CD14-positive monocyte (primary cell): Measurements from ENCODE around the gene TRIM47. TPM values are rescaled to one million over a fixed set of nuclear protein-coding genes. Genes with fewer than 3 reads are reported as not detected.

ENCODE experiments used
- DNase-seq, 3 donors: peaks; one replicate each; pipeline ENCODE4 v3.0.0-alpha.2; 2011 to 2022
- H2AFZ ChIP-seq: 2 replicates; pipeline ENCODE4 v1.6.0; 2012; ENCODE audit warnings: mild to moderate bottlenecking, low read depth, low read length, inconsistent platforms; ENCODE audit not compliant: insufficient read depth, poor library complexity, severe bottlenecking
- H3K27ac ChIP-seq, 2 donors: 1 replicate in 1 of 2; 2 replicates in 1 of 2; pipeline ENCODE4 v1.5.1; 2012 to 2013; ENCODE audit warnings: low read length in 2 of 2, control low read depth in 1 of 2, inconsistent platforms in 1 of 2, low read depth in 1 of 2, mild to moderate bottlenecking in 1 of 2
- H3K27me3 ChIP-seq, 2 donors: one replicate each; pipeline versions ENCODE4 v1.6.0 to v1.6.1; 2011 to 2013; ENCODE audit warnings: low read length in 2 of 2; ENCODE audit not compliant: control insufficient read depth in 2 of 2, insufficient read depth in 2 of 2
- H3K36me3 ChIP-seq, 2 donors: replicated peaks in 1 of 2; 1 replicate in 1 of 2; 2 replicates in 1 of 2; pipeline versions ENCODE4 v1.5.1 to v1.6.1; 2012 to 2013; ENCODE audit warnings: low read length in 2 of 2, control low read depth in 1 of 2, inconsistent platforms in 1 of 2, mild to moderate bottlenecking in 1 of 2; ENCODE audit not compliant: insufficient read depth in 2 of 2, control insufficient read depth in 1 of 2
- H3K4me1 ChIP-seq, 2 donors: 1 replicate in 1 of 2; 2 replicates in 1 of 2; pipeline versions ENCODE4 v1.5.1 to v1.6.1; 2012 to 2013; ENCODE audit warnings: low read length in 2 of 2, control low read depth in 1 of 2, inconsistent platforms in 1 of 2, mild to moderate bottlenecking in 1 of 2, moderate library complexity in 1 of 2; ENCODE audit not compliant: insufficient read depth in 2 of 2, control insufficient read depth in 1 of 2
- H3K4me2 ChIP-seq: replicated peaks from 2 replicates; pipeline ENCODE3; 2012; ENCODE audit warnings: low read length, moderate library complexity, mild to moderate bottlenecking; ENCODE audit not compliant: poor library complexity, severe bottlenecking; ENCODE audit errors: extremely low read depth
- H3K4me3 ChIP-seq, 3 experiments: fragments of 200-600 bp in 1 of 3; sonication (generic) in 1 of 3; replicated peaks in 1 of 3; 1 replicate in 2 of 3; 2 replicates in 1 of 3; pipeline ENCODE4 v1.5.1; 2011 to 2013; ENCODE audit warnings: low read length in 3 of 3, mild to moderate bottlenecking in 3 of 3, control low read depth in 2 of 3, low read depth in 2 of 3, inconsistent platforms in 1 of 3, moderate library complexity in 1 of 3
- H3K79me2 ChIP-seq: 2 replicates; pipeline ENCODE4 v1.6.0; 2012; ENCODE audit warnings: mild to moderate bottlenecking, control low read depth, inconsistent platforms, low read length, moderate library complexity; ENCODE audit not compliant: insufficient read depth
- H3K9ac ChIP-seq: 2 replicates; pipeline ENCODE4 v1.6.0; 2017; ENCODE audit warnings: low read length, mild to moderate bottlenecking; ENCODE audit not compliant: insufficient read depth, poor library complexity, severe bottlenecking
- H3K9me3 ChIP-seq, 2 donors: replicated peaks in 1 of 2; 1 replicate in 1 of 2; 2 replicates in 1 of 2; pipeline versions ENCODE4 v1.5.1 to v1.6.1; 2012 to 2013; ENCODE audit warnings: low read length in 2 of 2, control low read depth in 1 of 2; ENCODE audit not compliant: control insufficient read depth in 1 of 2, insufficient read depth in 1 of 2
- H4K20me1 ChIP-seq: 2 replicates; pipeline ENCODE4 v1.6.0; 2012; ENCODE audit warnings: mild to moderate bottlenecking, low read length, control low read depth, moderate library complexity; ENCODE audit not compliant: insufficient read depth
- H3K27ac Mint-ChIP-seq, 7 donors: one replicate each; pipeline ENCODE4 v1.8.0; 2020; ENCODE audit warnings: mild to moderate bottlenecking in 7 of 7, mixed read lengths in 7 of 7, moderate library complexity in 6 of 7, inconsistent platforms in 2 of 7
- H3K27me3 Mint-ChIP-seq, 3 donors: one replicate each; pipeline ENCODE4 v1.8.0; 2021 to 2022; ENCODE audit warnings: low read depth in 3 of 3, mild to moderate bottlenecking in 3 of 3, mixed read lengths in 3 of 3, moderate library complexity in 3 of 3, inconsistent platforms in 1 of 3
- H3K36me3 Mint-ChIP-seq, 2 donors: one replicate each; pipeline ENCODE4 v1.8.0; 2020; ENCODE audit warnings: mixed read lengths in 2 of 2, inconsistent platforms in 1 of 2, mild to moderate bottlenecking in 1 of 2
- H3K4me1 Mint-ChIP-seq: one replicate; pipeline ENCODE4 v1.8.0; 2020; ENCODE audit warnings: mild to moderate bottlenecking, mixed read lengths
- H3K4me3 Mint-ChIP-seq, 2 donors: one replicate each; pipeline ENCODE4 v1.8.0; 2020; ENCODE audit warnings: mild to moderate bottlenecking in 2 of 2, mixed read lengths in 2 of 2, moderate library complexity in 1 of 2
- H3K9me3 Mint-ChIP-seq, 7 donors: one replicate each; pipeline ENCODE4 v1.8.0; 2020 to 2022; ENCODE audit warnings: mixed read lengths in 7 of 7, mild to moderate bottlenecking in 6 of 7, moderate library complexity in 6 of 7, inconsistent platforms in 2 of 7
- WGBS: methylation state at CpG from one replicate; pipeline ENCODE4 v1.1.5; 2013; ENCODE audit warnings: missing lambda C conversion rate; ENCODE audit not compliant: insufficient coverage; 5-methylcytosine and 5-hydroxymethylcytosine counted together
- intact Hi-C, 2 donors: fragments of 100-400 bp; cut with micrococcal nuclease; formaldehyde crosslinking; loops; one replicate each; pipeline versions ENCODE4 v1.15.0 to v1.15.1; 2023
- polyA plus RNA-seq, 3 donors: library from polyadenylated mRNA; depleted of rRNA in 1 of 3; unstranded in 2 of 3; stranded (reverse) in 1 of 3; fragments of 300-500 nt in 2 of 3; fragments of >200 nt in 1 of 3; fragmentation: Illumina TruSeq in 2 of 3; gene quantifications; 1 replicate in 2 of 3; 2 replicates in 1 of 3; pipeline ENCODE4 v1.2.3, GENCODE V29; 2012 to 2021
- TF ChIP-seq, protein P1 (sequence below): fragments of 200-600 bp; IDR thresholded peaks from one replicate; pipeline ENCODE4 v1.8.0; 2022; ENCODE audit warnings: antibody characterized with exemption, mild to moderate bottlenecking

Gene TRIM47
- polyA plus RNA-seq, 3 donors, result 0.20 TPM; not detected in 2

DNA sequence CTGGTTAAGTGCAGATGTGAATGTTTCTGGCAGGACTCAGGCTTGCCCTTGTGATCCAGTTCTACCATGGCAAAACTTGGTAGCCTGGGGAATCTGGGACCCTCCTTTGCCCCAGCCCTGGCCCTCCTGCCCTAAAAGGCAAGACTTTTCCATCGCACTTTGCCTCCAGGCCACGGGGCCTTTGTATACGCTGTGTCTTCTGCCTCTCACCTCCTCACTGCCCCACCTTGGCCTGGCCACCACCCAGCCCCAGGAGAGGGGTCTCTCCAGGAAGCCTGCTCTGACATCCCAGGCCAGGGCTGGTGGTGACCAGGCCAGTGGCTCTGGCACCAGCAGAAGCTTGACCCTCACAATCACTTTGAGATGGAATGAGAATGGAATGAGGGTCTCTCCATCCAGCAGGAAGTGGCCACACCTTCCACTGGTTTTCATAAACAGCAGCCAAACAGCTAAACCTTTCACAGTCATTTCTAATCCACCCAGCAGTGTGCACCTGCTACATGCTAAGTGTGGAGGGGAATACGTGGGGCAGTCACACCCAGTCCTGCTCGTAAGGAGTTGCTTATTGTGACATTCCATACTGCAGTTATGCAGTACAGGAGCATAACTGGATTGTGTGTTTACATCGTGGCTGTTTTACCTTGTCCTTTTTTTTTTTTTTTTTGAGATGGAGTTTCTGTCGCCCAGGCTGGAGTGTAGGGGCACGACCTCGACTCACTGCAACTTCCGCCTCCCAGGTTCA lies 27.9 kb upstream of the TRIM47 start:
- Histone ChIP-seq H3K36me3 (peaks cover 10% of the 10 kb centered on the region in 2 donors), H3K4me2 (peak overlapping the region; percentile 92), H3K27me3 (no peaks in the 10 kb centered on the region), H3K9me3 (no peaks in the 10 kb centered on the region), H3K9ac (no peak overlapping the region), H3K4me3 (no peak overlapping the region), H2AFZ (peak overlapping the region; percentile 88), H3K27ac (no peak overlapping the region), H3K4me1 (peaks cover 19 to 23% of the 10 kb centered on the region in 2 donors), H3K79me2 (peaks cover 13% of the 10 kb centered on the region), H4K20me1 (no peaks in the 10 kb centered on the region)
- 85% methylated on average over 5 of the region's 10 CpGs for WGBS
- Mint-ChIP-seq H3K27ac (peak overlapping the region in 3 of 7 donors; percentile 21 to 42 (median 31)), H3K36me3 (peaks cover 6 to 9% of the 10 kb centered on the region in 2 donors), H3K27me3 (peaks cover 0 to 1% (median 0%) of the 10 kb centered on the region in 3 donors), H3K4me3 (no peak overlapping the region), H3K9me3 (no peaks in the 10 kb centered on the region), H3K4me1 (peaks cover 15% of the 10 kb centered on the region)
- TF ChIP-seq, protein P1, sequence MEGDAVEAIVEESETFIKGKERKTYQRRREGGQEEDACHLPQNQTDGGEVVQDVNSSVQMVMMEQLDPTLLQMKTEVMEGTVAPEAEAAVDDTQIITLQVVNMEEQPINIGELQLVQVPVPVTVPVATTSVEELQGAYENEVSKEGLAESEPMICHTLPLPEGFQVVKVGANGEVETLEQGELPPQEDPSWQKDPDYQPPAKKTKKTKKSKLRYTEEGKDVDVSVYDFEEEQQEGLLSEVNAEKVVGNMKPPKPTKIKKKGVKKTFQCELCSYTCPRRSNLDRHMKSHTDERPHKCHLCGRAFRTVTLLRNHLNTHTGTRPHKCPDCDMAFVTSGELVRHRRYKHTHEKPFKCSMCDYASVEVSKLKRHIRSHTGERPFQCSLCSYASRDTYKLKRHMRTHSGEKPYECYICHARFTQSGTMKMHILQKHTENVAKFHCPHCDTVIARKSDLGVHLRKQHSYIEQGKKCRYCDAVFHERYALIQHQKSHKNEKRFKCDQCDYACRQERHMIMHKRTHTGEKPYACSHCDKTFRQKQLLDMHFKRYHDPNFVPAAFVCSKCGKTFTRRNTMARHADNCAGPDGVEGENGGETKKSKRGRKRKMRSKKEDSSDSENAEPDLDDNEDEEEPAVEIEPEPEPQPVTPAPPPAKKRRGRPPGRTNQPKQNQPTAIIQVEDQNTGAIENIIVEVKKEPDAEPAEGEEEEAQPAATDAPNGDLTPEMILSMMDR, result no peak
- intact Hi-C loops, result no loop called here
- no peak for DNase-seq

DNA sequence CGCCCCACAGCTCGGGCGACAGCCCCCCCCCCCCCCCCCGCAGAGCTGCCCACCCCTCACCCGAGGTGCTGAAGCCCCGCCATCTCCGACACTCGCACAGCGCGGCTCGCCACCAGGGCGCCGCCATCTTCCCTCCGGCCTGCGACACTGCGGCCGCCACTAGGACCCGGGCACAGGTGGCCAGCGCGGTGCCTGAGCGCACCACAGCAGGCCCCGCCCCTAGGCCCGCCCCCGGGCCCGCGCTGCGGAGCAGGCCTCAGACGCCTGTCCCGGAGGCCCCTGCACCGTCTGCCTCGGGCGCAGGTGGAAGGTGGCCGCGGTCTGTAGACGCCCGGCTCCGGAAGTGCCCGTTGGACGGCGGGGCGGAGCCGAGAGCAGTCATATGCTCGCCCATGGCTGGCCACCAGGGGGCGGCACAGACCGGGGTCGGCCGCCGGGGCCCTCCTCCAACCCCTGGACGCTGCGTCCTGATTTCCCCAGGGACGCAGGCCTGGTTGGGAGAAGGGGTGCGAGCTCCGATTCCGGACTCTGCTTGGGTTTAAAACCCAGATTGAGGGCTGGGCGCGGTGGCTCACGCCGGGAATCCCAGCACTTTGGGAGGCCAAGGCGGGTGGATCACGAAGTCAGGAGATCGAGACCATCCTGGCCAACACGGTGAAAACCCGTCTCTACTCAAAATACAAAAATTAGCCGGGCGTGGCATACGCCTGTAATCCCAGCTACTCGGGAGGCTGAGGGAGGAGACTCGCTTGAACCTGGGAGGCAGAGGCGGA lies 26.6 kb upstream of the TRIM47 start, which contains the start of gene MRPL38:
MRPL38 (minus strand) TSS at position 136 of the 773 bp plus-strand sequence; CDS start at position 127, 9 bp downstream.
- Mint-ChIP-seq H3K36me3 (peaks cover 14 to 23% of the 10 kb centered on the region in 2 donors), H3K9me3 (no peaks in the 10 kb centered on the region), H3K4me1 (peaks cover 15% of the 10 kb centered on the region), H3K27me3 (peaks cover 0 to 1% (median under 1%) of the 10 kb centered on the region in 3 donors), H3K4me3 (peak within 1 kb of the TSS; percentile 90 to 93), H3K27ac (peak within 1 kb of the TSS; percentile 79 to 94 (median 89))
- WGBS, result under 1% methylated on average over 52 of the region's 69 CpGs
- H3K27ac ChIP-seq, result peak within 1 kb of the TSS; percentile 68 to 78
- H3K27me3 ChIP-seq, result no peaks in the 10 kb centered on the region
- peak within 1 kb of the TSS; percentile 84 for H3K9ac ChIP-seq
- H3K4me1 ChIP-seq, result peaks cover 19 to 23% of the 10 kb centered on the region in 2 donors
- H3K36me3 ChIP-seq, result peaks cover 23 to 24% of the 10 kb centered on the region in 2 donors
- DNase-seq, result peak; percentile 83 to 88 (median 86)
- peaks cover 13% of the 10 kb centered on the region for H3K79me2 ChIP-seq
- peak within 1 kb of the TSS; percentile 92 for H3K4me2 ChIP-seq
- peak within 1 kb of the TSS; percentile 80 to 87 (median 86) for H3K4me3 ChIP-seq
- TF ChIP-seq, protein P1, result peak; percentile 100
- H3K9me3 ChIP-seq, result no peaks in the 10 kb centered on the region
- intact Hi-C loops, result loop anchor here (1.0 to 5.0 kb wide), 3 partner anchors 37 to 100 kb away; partner anchors contain the start of gene FBF1 (in 1 of the 2)
- no peaks in the 10 kb centered on the region for H4K20me1 ChIP-seq
- H2AFZ ChIP-seq, result peak within 1 kb of the TSS; percentile 88
